ENCODE data around the gene ARHGEF17.

GRCh38 chr11:73323464-73323863 is 15.4 kb downstream of the ARHGEF17 start:
- TF ChIP-seq, protein P1, sequence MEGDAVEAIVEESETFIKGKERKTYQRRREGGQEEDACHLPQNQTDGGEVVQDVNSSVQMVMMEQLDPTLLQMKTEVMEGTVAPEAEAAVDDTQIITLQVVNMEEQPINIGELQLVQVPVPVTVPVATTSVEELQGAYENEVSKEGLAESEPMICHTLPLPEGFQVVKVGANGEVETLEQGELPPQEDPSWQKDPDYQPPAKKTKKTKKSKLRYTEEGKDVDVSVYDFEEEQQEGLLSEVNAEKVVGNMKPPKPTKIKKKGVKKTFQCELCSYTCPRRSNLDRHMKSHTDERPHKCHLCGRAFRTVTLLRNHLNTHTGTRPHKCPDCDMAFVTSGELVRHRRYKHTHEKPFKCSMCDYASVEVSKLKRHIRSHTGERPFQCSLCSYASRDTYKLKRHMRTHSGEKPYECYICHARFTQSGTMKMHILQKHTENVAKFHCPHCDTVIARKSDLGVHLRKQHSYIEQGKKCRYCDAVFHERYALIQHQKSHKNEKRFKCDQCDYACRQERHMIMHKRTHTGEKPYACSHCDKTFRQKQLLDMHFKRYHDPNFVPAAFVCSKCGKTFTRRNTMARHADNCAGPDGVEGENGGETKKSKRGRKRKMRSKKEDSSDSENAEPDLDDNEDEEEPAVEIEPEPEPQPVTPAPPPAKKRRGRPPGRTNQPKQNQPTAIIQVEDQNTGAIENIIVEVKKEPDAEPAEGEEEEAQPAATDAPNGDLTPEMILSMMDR (IDR thresholded peaks at IDR 0.05), result no peak
- TF ChIP-seq EZH2 (IDR thresholded peaks at IDR 0.05), result no peak

All from neural progenitor cell (in vitro differentiated cells).